ENCODE data around the gene CD300LB. TPM values are rescaled to one million over a fixed set of nuclear protein-coding genes. Genes with fewer than 3 reads are reported as not detected.

The CD300LB gene
- polyA plus RNA-seq, 2 donors = 0.06 to 0.11 TPM

- Histone ChIP-seq H3K4me1 (ENCODE audit: control insufficient read depth in 2 of 2, insufficient read depth in 2 of 2, low read length in 1 of 2) (no peaks in the 10 kb centered on the region), H3K27ac (ENCODE audit: low read depth in 2 of 2, low read length in 1 of 2) (no peak overlapping the region)
These were observed 58.4 kb downstream of the CD300LB start for GRCh38 chr17:74472890-74473289.

GRCh38 chr17:74471341-74471740 is 59.9 kb downstream of the CD300LB start:
- Histone ChIP-seq H3K27me3 (ENCODE audit: control insufficient read depth in 1 of 2, insufficient read depth in 2 of 2, low read length in 2 of 2) (peaks cover 0 to 4% of the 10 kb centered on the region in 2 donors), H3K36me3 (ENCODE audit: control insufficient read depth in 2 of 2, insufficient read depth in 2 of 2, low read length in 1 of 2) (no peaks in the 10 kb centered on the region), H3K9me3 (ENCODE audit: control insufficient read depth in 2 of 2, insufficient read depth in 1 of 2, low read depth in 1 of 2, low read length in 1 of 2) (peaks cover 0 to 7% of the 10 kb centered on the region in 2 donors), H3K4me3 (ENCODE audit: low read depth in 1 of 2, low read length in 2 of 2) (no peak overlapping the region), H3K27ac (ENCODE audit: low read depth in 2 of 2, low read length in 1 of 2) (no peak overlapping the region), H3K4me1 (ENCODE audit: control insufficient read depth in 2 of 2, insufficient read depth in 2 of 2, low read length in 1 of 2) (peaks cover 0 to 2% of the 10 kb centered on the region in 2 donors)
- 88 to 92% methylated on average over 3 of the region's 3 CpGs for WGBS, 2 donors

More at GRCh38 chr17:74472890-74473289, 58.4 kb downstream of the CD300LB start:
- Histone ChIP-seq H3K9me3 (ENCODE audit: control insufficient read depth in 2 of 2, insufficient read depth in 1 of 2, low read depth in 1 of 2, low read length in 1 of 2) (peaks cover 0 to 9% of the 10 kb centered on the region in 2 donors), H3K4me3 (ENCODE audit: low read depth in 1 of 2, low read length in 2 of 2) (no peak overlapping the region), H3K36me3 (ENCODE audit: control insufficient read depth in 2 of 2, insufficient read depth in 2 of 2, low read length in 1 of 2) (no peaks in the 10 kb centered on the region), H3K27me3 (ENCODE audit: control insufficient read depth in 1 of 2, insufficient read depth in 2 of 2, low read length in 2 of 2) (no peaks in the 10 kb centered on the region)
- 87 to 95% methylated on average over 4 of the region's 4 CpGs for WGBS, 2 donors

Other genes starting within 250 kb of the CD300LB start
- gene KIF19, start 205.2 kb downstream of the CD300LB start, polyA plus RNA-seq = under 1 TPM; 0.43 to 0.47 TPM
- not detected for gene BTBD17, start 169.6 kb downstream of the CD300LB start, polyA plus RNA-seq
- gene GPR142, start 164.0 kb downstream of the CD300LB start, polyA plus RNA-seq = under 1 TPM in 1 of 2 donors, not detected in 1; 0.09 TPM
- 1 to 10 TPM; 6.7 to 8.8 TPM for gene GPRC5C, start 99.4 kb downstream of the CD300LB start, polyA plus RNA-seq
- gene CD300A, start 64.8 kb downstream of the CD300LB start, polyA plus RNA-seq = 1 to 10 TPM; 1.3 to 1.6 TPM
- gene CD300C, start 14.6 kb upstream of the CD300LB start, polyA plus RNA-seq = under 1 TPM; 0.04 to 0.14 TPM
- gene CD300H, start 36.0 kb upstream of the CD300LB start, polyA plus RNA-seq = not detected
- not detected for gene CD300LD, start 60.8 kb upstream of the CD300LB start, polyA plus RNA-seq
- gene CD300E, start 92.3 kb upstream of the CD300LB start, polyA plus RNA-seq = under 1 TPM; 0.02 to 0.12 TPM
- under 1 TPM; 0.04 to 0.14 TPM for gene CD300LF, start 181.4 kb upstream of the CD300LB start, polyA plus RNA-seq
- gene RAB37, start 205.8 kb upstream of the CD300LB start, polyA plus RNA-seq = under 1 TPM; 0.66 to 0.86 TPM
- gene NHERF1, start 217.2 kb upstream of the CD300LB start, polyA plus RNA-seq = 100 to 1,000 TPM; 108 to 224 TPM
- 10 to 100 TPM; 19.7 to 25.6 TPM for gene NAT9, start 244.9 kb upstream of the CD300LB start, polyA plus RNA-seq